Erythroblast (primary cell): ENCODE measurements around the gene SERINC5.

Experiments
- GATA1 ChIP-seq: IDR thresholded peaks from 2 replicates; pipeline ENCODE4 v1.6.1; 2011; ENCODE audit warnings: low read depth, mild to moderate bottlenecking, control low read depth, low read length, moderate library complexity
- POLR2A ChIP-seq: IDR thresholded peaks from 2 replicates; pipeline ENCODE4 v1.6.1; 2011; ENCODE audit warnings: mild to moderate bottlenecking, low read length

DNA sequence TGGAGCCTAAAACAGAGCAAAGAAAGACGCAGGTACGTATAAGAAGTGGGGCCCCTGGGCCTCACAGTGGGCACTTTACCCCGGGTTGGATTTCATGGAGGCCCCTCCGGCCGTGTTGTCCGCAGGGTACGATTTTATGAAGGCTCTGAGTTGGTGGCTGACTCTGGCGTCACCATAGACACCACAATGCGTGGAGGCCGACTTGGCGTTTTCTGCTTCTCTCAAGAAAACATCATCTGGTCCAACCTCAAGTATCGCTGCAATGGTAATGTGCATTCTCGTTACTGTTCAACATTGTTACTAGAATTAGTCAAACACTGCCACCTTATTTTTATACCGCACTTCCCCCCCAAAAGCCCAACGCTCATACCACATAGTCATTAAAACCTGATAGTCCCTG, 173.6 kb downstream of the SERINC5 start:
- TF ChIP-seq POLR2A (no peak), GATA1 (no peak)
